IMR-90 (cell line): ENCODE data around the gene CNDP2. TPM values are rescaled to one million over a fixed set of nuclear protein-coding genes. Genes with fewer than 3 reads are reported as not detected.

ENCODE experiments used
- ATAC-seq: fragments of 200-7000 bp; cut with Tn5 transposase; 2 replicates; pipeline ENCODE4 v1.9.1; 2020; ENCODE audit warnings: low read depth, mild to moderate bottlenecking, moderate library complexity
- BruUV-seq: library from RNA; stranded (reverse); fragments of 400-500 nt; replicated peaks from 2 replicates; lab custom pipeline; 2021; lab: Mats Ljungman, UMichigan
- CTCF ChIA-PET: fragments of 300-600 bp; formaldehyde crosslinking; extraction: SDS; loops from one replicate; lab custom pipeline; 2021; ENCODE audit warnings: antibody characterized with exemption; lab: Yijun Ruan, JAX
- POLR2A ChIA-PET: fragments of 300-600 bp; sonication (Branson Sonifier 250); formaldehyde crosslinking; loops from one replicate; lab custom pipeline; 2022; ENCODE audit warnings: antibody characterized with exemption; ENCODE audit not compliant: unreplicated experiment; lab: Charles Lee
- DNase-seq: peaks from one replicate; pipeline ENCODE4 v3.0.0; 2013
- H2AFZ ChIP-seq: replicated peaks from 2 replicates; pipeline ENCODE3; 2013; ENCODE audit warnings: low read length, mild to moderate bottlenecking; ENCODE audit not compliant: poor library complexity
- H2AK5ac ChIP-seq: 2 replicates; pipeline ENCODE4 v1.6.1; 2013; ENCODE audit warnings: low read depth, low read length, inconsistent platforms
- H2AK9ac ChIP-seq: replicated peaks from 2 replicates; pipeline ENCODE3; 2013; ENCODE audit warnings: mild to moderate bottlenecking, low read depth, low read length, moderate library complexity; ENCODE audit not compliant: poor library complexity
- H2BK120ac ChIP-seq: 2 replicates; pipeline ENCODE4 v1.6.1; 2013; ENCODE audit warnings: low read depth, low read length, inconsistent platforms
- H2BK15ac ChIP-seq: 3 replicates; pipeline ENCODE4 v1.6.1; 2013; ENCODE audit warnings: low read depth, low read length, inconsistent platforms
- H2BK20ac ChIP-seq: 2 replicates; pipeline ENCODE4 v1.6.1; 2013; ENCODE audit warnings: low read depth, mild to moderate bottlenecking, inconsistent platforms, low read length, moderate library complexity
- H2BK5ac ChIP-seq: 2 replicates; pipeline ENCODE4 v1.6.1; 2013; ENCODE audit warnings: mild to moderate bottlenecking, low read depth, low read length, inconsistent platforms; ENCODE audit not compliant: poor library complexity, severe bottlenecking
- H3K14ac ChIP-seq: replicated peaks from 2 replicates; pipeline ENCODE4 v1.6.1; 2013; ENCODE audit warnings: low read depth, low read length, inconsistent platforms
- H3K18ac ChIP-seq: 2 replicates; pipeline ENCODE4 v1.6.1; 2013; ENCODE audit warnings: low read depth, low read length, control low read depth
- H3K23ac ChIP-seq: 2 replicates; pipeline ENCODE4 v1.6.1; 2013; ENCODE audit warnings: low read depth, low read length, inconsistent platforms
- H3K27ac ChIP-seq: 2 replicates; pipeline ENCODE4 v1.5.1; 2013; ENCODE audit warnings: mild to moderate bottlenecking, control low read depth, low read length; ENCODE audit not compliant: insufficient read depth
- H3K27me3 ChIP-seq: 2 replicates; pipeline ENCODE4 v1.6.1; 2013; ENCODE audit warnings: low read length; ENCODE audit not compliant: control insufficient read depth, insufficient read depth
- H3K36me3 ChIP-seq: 2 replicates; pipeline ENCODE4 v1.6.1; 2013; ENCODE audit warnings: low read length, mixed read lengths; ENCODE audit not compliant: control insufficient read depth, insufficient read depth
- H3K4ac ChIP-seq: 2 replicates; pipeline ENCODE4 v1.6.1; 2013; ENCODE audit warnings: low read depth, low read length, inconsistent platforms
- H3K4me1 ChIP-seq: 2 replicates; pipeline ENCODE4 v1.6.1; 2013; ENCODE audit warnings: low read length, mixed read lengths; ENCODE audit not compliant: control insufficient read depth, insufficient read depth
- H3K4me2 ChIP-seq: 2 replicates; pipeline ENCODE4 v1.6.1; 2013; ENCODE audit warnings: low read depth, mild to moderate bottlenecking, control low read depth, low read length, moderate library complexity
- H3K4me3 ChIP-seq: 2 replicates; pipeline ENCODE4 v1.5.1; 2013; ENCODE audit warnings: low read depth, mild to moderate bottlenecking, control low read depth, low read length, moderate library complexity; ENCODE audit not compliant: insufficient read depth
- H3K56ac ChIP-seq: 2 replicates; pipeline ENCODE4 v1.6.1; 2013; ENCODE audit warnings: low read length, inconsistent platforms; ENCODE audit not compliant: insufficient read depth; ENCODE audit errors: extremely low read depth
- H3K79me1 ChIP-seq, 2 experiments: 2 replicates each; pipeline ENCODE4 v1.6.1; 2013; ENCODE audit warnings: low read length in 2 of 2, inconsistent platforms in 1 of 2, low read depth in 1 of 2
- H3K9ac ChIP-seq: 2 replicates; pipeline ENCODE4 v1.6.1; 2013; ENCODE audit warnings: low read depth, low read length, control low read depth
- H3K9me1 ChIP-seq: 2 replicates; pipeline ENCODE4 v1.6.1; 2013; ENCODE audit warnings: low read length, inconsistent platforms; ENCODE audit not compliant: insufficient read depth
- H3K9me3 ChIP-seq: 2 replicates; pipeline ENCODE4 v1.6.1; 2013; ENCODE audit warnings: low read length; ENCODE audit not compliant: control insufficient read depth, insufficient read depth
- H4K20me1 ChIP-seq: 2 replicates; pipeline ENCODE4 v1.6.1; 2013; ENCODE audit warnings: low read length, inconsistent platforms; ENCODE audit not compliant: insufficient read depth
- H4K5ac ChIP-seq: 2 replicates; pipeline ENCODE4 v1.6.1; 2013; ENCODE audit warnings: mild to moderate bottlenecking, low read depth, low read length, control low read depth
- H4K8ac ChIP-seq, 2 experiments: 2 replicates each; pipeline ENCODE4 v1.6.1; 2013; ENCODE audit warnings: low read depth in 2 of 2, low read length in 2 of 2, control low read depth in 1 of 2, inconsistent platforms in 1 of 2
- H4K91ac ChIP-seq: 2 replicates; pipeline ENCODE4 v1.6.1; 2013; ENCODE audit warnings: low read depth, low read length, inconsistent platforms; ENCODE audit not compliant: insufficient read depth
- CEBPB ChIP-seq: IDR thresholded peaks from 2 replicates; pipeline ENCODE4 v1.6.1; 2012; ENCODE audit warnings: low read depth, low read length, improper control_type of control experiment
- FOS ChIP-seq: fragments of 150-350 bp; IDR thresholded peaks from 2 replicates; pipeline ENCODE4 v1.6.1; 2016; ENCODE audit warnings: low read depth, low read length
- POLR2A ChIP-seq: IDR thresholded peaks from 2 replicates; pipeline ENCODE4 v1.6.1; 2012; ENCODE audit warnings: mild to moderate bottlenecking, low read depth, low read length
- RCOR1 ChIP-seq: IDR thresholded peaks from 2 replicates; pipeline ENCODE4 v1.6.1; 2012; ENCODE audit warnings: mild to moderate bottlenecking, low read length, improper control_type of control experiment; ENCODE audit not compliant: insufficient replicate concordance
- WGBS, 2 experiments: methylation state at CpG; one replicate each; pipeline versions ENCODE4 v1.1.5 to v1.1.7; 2013; ENCODE audit warnings: missing lambda C conversion rate in 2 of 2; ENCODE audit not compliant: insufficient read length in 1 of 2; ENCODE audit errors: extremely low coverage in 2 of 2; 5-methylcytosine and 5-hydroxymethylcytosine counted together
- dilution Hi-C: fragments of 300-500 bp; cut with HindIII; formaldehyde crosslinking; loops from one replicate; pipeline ENCODE4 v1.14.3; 2018; ENCODE audit warnings: low sequenced_read_pairs; ENCODE audit not compliant: unreplicated experiment
- in situ Hi-C: fragments of 300-500 bp; cut with MboI; formaldehyde crosslinking; loops from 3 replicates; pipeline ENCODE4 v1.14.3; 2019; ENCODE audit warnings: low sequenced_read_pairs, inconsistent platforms, mixed read lengths
- intact Hi-C: fragments of 100-400 bp; cut with micrococcal nuclease; formaldehyde crosslinking; loops from 2 replicates; pipeline ENCODE4 v1.10.0; 2022
- polyA plus RNA-seq, 3 experiments: library from polyadenylated mRNA; depleted of rRNA; stranded (reverse); fragments of >200 nt; gene quantifications; 2 replicates each; pipeline ENCODE4 v1.2.3, GENCODE V29; 2012; ENCODE audit warnings: low replicate concordance in 1 of 3
- total RNA-seq: library from RNA; depleted of rRNA; stranded (reverse); fragments of >200 nt; gene quantifications from 2 replicates; pipeline ENCODE4 v1.2.3, GENCODE V29; 2012
- TF ChIP-seq, protein P1 (sequence below): conservative IDR thresholded peaks from 2 replicates; pipeline ENCODE4 v1.5.1; 2012; ENCODE audit warnings: mild to moderate bottlenecking, low read depth, low read length, improper control_type of control experiment

Gene CNDP2
- total and polyA plus RNA-seq, 2 of the 4 experiments (the other 2 are of a cell fraction) = 52.0 to 67.9 TPM

DNA sequence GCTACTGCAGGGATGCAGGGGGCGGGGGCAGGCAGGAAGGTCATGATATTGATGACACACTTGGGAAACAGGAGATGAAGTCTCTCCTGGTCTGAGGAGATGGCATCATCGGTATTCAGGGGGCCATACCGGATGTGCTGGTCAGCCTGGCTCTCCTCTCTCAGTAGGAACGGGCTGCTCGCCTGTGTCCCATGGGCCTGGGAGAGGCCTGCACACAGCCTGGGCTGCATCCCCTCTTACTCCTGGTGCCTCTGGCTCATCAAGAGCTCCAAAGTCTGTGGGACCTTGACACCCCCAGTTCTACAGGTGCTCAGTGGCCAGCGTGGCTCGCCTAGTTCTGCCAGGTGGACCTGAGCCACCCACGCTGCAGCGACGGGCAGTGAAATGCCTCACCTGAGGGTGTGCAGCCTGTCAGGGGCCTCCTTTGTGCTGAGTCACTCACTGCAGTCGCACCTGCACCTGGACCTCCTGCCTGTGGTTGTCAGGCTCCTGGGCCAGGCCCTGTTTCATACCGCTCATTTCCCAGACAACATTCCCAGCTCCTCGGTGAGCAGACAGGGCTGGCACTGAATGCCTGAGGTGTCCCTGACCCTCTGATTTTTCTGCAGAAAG is 19.6 kb downstream of the CNDP2 start:
- Histone ChIP-seq H3K27me3 (no peaks in the 10 kb centered on the region), H3K4me3 (no peak overlapping the region), H3K14ac (no peak overlapping the region), H3K23ac (no peak overlapping the region), H3K27ac (no peak overlapping the region), H4K5ac (no peak overlapping the region), H2BK5ac (no peak overlapping the region), H3K18ac (no peak overlapping the region), H3K9me3 (no peaks in the 10 kb centered on the region), H2AK5ac (no peak overlapping the region), H2AFZ (no peak overlapping the region), H2BK20ac (no peak overlapping the region), H2AK9ac (no peak overlapping the region), H3K9ac (no peak overlapping the region), H4K20me1 (no peaks in the 10 kb centered on the region; the same call in 1 of the 2 replicates), H3K79me1 (no peaks in the 10 kb centered on the region; a peak in 1 of 4 replicates), H3K56ac (no peak overlapping the region), H3K4me2 (no peak overlapping the region), H2BK15ac (no peak overlapping the region), H3K4ac (no peak overlapping the region), H3K36me3 (peaks cover 66% of the 10 kb centered on the region), H4K91ac (no peak overlapping the region), H2BK120ac (no peak overlapping the region), H3K9me1 (no peaks in the 10 kb centered on the region), H3K4me1 (no peaks in the 10 kb centered on the region), H4K8ac (no peak overlapping the region)
- ChIA-PET POLR2A (no interaction called here), CTCF (interaction anchor here (0.6 kb wide), 1 partner anchor 124 kb away, joined by 3 read pairs; no protein-coding TSS in a partner anchor)
- TF ChIP-seq POLR2A = no peak
- TF ChIP-seq, protein P1, sequence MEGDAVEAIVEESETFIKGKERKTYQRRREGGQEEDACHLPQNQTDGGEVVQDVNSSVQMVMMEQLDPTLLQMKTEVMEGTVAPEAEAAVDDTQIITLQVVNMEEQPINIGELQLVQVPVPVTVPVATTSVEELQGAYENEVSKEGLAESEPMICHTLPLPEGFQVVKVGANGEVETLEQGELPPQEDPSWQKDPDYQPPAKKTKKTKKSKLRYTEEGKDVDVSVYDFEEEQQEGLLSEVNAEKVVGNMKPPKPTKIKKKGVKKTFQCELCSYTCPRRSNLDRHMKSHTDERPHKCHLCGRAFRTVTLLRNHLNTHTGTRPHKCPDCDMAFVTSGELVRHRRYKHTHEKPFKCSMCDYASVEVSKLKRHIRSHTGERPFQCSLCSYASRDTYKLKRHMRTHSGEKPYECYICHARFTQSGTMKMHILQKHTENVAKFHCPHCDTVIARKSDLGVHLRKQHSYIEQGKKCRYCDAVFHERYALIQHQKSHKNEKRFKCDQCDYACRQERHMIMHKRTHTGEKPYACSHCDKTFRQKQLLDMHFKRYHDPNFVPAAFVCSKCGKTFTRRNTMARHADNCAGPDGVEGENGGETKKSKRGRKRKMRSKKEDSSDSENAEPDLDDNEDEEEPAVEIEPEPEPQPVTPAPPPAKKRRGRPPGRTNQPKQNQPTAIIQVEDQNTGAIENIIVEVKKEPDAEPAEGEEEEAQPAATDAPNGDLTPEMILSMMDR = no peak
- TF ChIP-seq RCOR1 = no peak
- no peak for TF ChIP-seq CEBPB
- no peak for TF ChIP-seq FOS
- DNase-seq (no peak), ATAC-seq (no peak)
- no TSS peak for BruUV-seq
- 93% methylated on average over 9 of the region's 13 CpGs; no CpG with 5 or more reads in 1 of the 2 experiments for WGBS, 2 experiments
- intact Hi-C loops (no loop called here), in situ Hi-C loops (no loop called here), dilution Hi-C loops (no loop called here)
